ENCODE results near the gene MIER1.

DNA sequence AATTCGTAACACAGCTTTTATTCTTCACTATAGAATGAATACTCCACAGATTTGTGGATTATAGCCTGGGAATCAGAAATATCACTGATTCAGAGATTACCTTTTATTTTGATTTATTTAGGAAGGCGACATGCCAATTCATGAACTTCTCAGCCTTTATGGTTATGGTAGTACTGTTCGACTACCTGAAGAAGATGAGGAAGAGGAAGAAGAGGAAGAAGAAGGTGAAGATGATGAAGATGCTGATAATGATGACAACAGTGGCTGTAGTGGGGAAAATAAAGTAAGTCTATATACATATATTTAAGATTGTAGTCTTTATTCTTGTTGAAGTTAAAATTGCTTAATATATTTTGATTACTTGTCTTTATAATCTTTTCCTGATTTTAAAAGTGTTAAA lies 33.1 kb downstream of the MIER1 start:
- TF ChIP-seq, protein P1, sequence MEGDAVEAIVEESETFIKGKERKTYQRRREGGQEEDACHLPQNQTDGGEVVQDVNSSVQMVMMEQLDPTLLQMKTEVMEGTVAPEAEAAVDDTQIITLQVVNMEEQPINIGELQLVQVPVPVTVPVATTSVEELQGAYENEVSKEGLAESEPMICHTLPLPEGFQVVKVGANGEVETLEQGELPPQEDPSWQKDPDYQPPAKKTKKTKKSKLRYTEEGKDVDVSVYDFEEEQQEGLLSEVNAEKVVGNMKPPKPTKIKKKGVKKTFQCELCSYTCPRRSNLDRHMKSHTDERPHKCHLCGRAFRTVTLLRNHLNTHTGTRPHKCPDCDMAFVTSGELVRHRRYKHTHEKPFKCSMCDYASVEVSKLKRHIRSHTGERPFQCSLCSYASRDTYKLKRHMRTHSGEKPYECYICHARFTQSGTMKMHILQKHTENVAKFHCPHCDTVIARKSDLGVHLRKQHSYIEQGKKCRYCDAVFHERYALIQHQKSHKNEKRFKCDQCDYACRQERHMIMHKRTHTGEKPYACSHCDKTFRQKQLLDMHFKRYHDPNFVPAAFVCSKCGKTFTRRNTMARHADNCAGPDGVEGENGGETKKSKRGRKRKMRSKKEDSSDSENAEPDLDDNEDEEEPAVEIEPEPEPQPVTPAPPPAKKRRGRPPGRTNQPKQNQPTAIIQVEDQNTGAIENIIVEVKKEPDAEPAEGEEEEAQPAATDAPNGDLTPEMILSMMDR (IDR thresholded peaks at IDR 0.05): no peak
- no peak for TF ChIP-seq POLR2A (IDR thresholded peaks at IDR 0.05)
